K562 (cell line): ENCODE measurements around the gene TGFBR3L. TPM values are rescaled to one million over a fixed set of nuclear protein-coding genes. Genes with fewer than 3 reads are reported as not detected.

Experiments used
- BCOR ChIP-seq: fragments of 450-650 bp; IDR thresholded peaks from 2 replicates; pipeline ENCODE4 v1.6.1; 2016
- CREBBP ChIP-seq: IDR thresholded peaks from one replicate; pipeline ENCODE4 v1.6.1; 2012; ENCODE audit warnings: low read depth, mild to moderate bottlenecking, control low read depth, inconsistent platforms, low read length
- DACH1 ChIP-seq: fragments of 450-650 bp; IDR thresholded peaks from 2 replicates; pipeline ENCODE4 v1.6.1; 2018; ENCODE audit not compliant: partially characterized antibody
- ELF1 ChIP-seq: fragments of 200-800 bp; sonication (Bioruptor generic); IDR thresholded peaks from 2 replicates; pipeline ENCODE4 v1.6.1; 2016; ENCODE audit warnings: missing genetic modification characterization, missing compliant biosample characterization
- FOSL1 ChIP-seq: fragments of 200-800 bp; sonication (Bioruptor generic); conservative IDR thresholded peaks from 2 replicates; pipeline ENCODE4 v1.6.1; 2016; ENCODE audit warnings: missing genetic modification characterization, missing compliant biosample characterization
- HDAC3 ChIP-seq: fragments of 450-650 bp; IDR thresholded peaks from 2 replicates; pipeline ENCODE4 v1.6.1; 2018; ENCODE audit warnings: borderline replicate concordance, mild to moderate bottlenecking, moderate library complexity; ENCODE audit not compliant: partially characterized antibody
- MAFF ChIP-seq: IDR thresholded peaks from 2 replicates; pipeline ENCODE4 v1.6.1; 2012; ENCODE audit warnings: low read length, improper control_type of control experiment
- MCM5 ChIP-seq: fragments of 450-650 bp; IDR thresholded peaks from 2 replicates; pipeline ENCODE4 v1.6.1; 2016; ENCODE audit warnings: low read depth
- MECOM ChIP-seq: fragments of 250-450 bp; sonication (Bioruptor Pico); IDR thresholded peaks from 2 replicates; pipeline ENCODE4 v1.8.0; 2022; ENCODE audit warnings: inconsistent platforms
- MTA2 ChIP-seq: fragments of 450-650 bp; IDR thresholded peaks from 2 replicates; pipeline ENCODE4 v1.6.1; 2016; ENCODE audit warnings: low read depth
- NCOA1 ChIP-seq: fragments of 450-650 bp; IDR thresholded peaks from 2 replicates; pipeline ENCODE4 v1.6.1; 2016; ENCODE audit warnings: low read depth
- NCOA6 ChIP-seq: fragments of 450-650 bp; IDR thresholded peaks from 2 replicates; pipeline ENCODE4 v1.6.1; 2017; ENCODE audit warnings: mild to moderate bottlenecking
- RFX5 ChIP-seq: IDR thresholded peaks from 2 replicates; pipeline ENCODE4 v1.6.1; 2011; ENCODE audit warnings: low read depth, mild to moderate bottlenecking, improper control_type of control experiment, low read length
- RNF2 ChIP-seq: sonication (generic); IDR thresholded peaks from 2 replicates; pipeline ENCODE4 v1.6.1; 2016
- SRF ChIP-seq, 2 experiments: fragments of 250-450, 450-650 bp in 1 of 2; sonication (Bioruptor Pico) in 1 of 2; sonication (generic) in 1 of 2; formaldehyde crosslinking; IDR thresholded peaks; 2 replicates each; pipeline versions ENCODE4 v1.5.0 to v1.5.1; 2020 to 2022; ENCODE audit warnings: mild to moderate bottlenecking in 1 of 2, missing genetic modification reagents in 1 of 2
- STAT5A ChIP-seq: IDR thresholded peaks from 2 replicates; pipeline ENCODE4 v1.6.1; 2012; ENCODE audit warnings: low read length, inconsistent platforms, borderline replicate concordance
- TAL1 ChIP-seq: fragments of 450-650 bp; IDR thresholded peaks from 2 replicates; pipeline ENCODE4 v1.6.1; 2016; ENCODE audit warnings: mild to moderate bottlenecking
- WHSC1 ChIP-seq: IDR thresholded peaks from one replicate; pipeline ENCODE4 v1.6.1; 2012; ENCODE audit warnings: low read length, control low read depth, inconsistent platforms
- ZNF146 ChIP-seq: IDR thresholded peaks from one replicate; pipeline ENCODE4 v1.6.1; 2018; ENCODE audit warnings: missing compliant biosample characterization; ENCODE audit not compliant: unreplicated experiment
- ZNF274 ChIP-seq: IDR thresholded peaks from 2 replicates; pipeline ENCODE4 v1.6.1; 2011; ENCODE audit warnings: low read depth, mild to moderate bottlenecking, low read length, moderate library complexity, borderline replicate concordance
- ZNF277 ChIP-seq: fragments of 250-450 bp; sonication (Bioruptor Pico); IDR thresholded peaks from 2 replicates; pipeline ENCODE4 v1.8.0; 2022; ENCODE audit warnings: inconsistent platforms, mild to moderate bottlenecking, moderate library complexity, borderline replicate concordance
- ZNF398 ChIP-seq: fragments of 250-450 bp; sonication (Bioruptor Pico); IDR thresholded peaks from 2 replicates; pipeline ENCODE4 v1.8.0; 2021; ENCODE audit warnings: moderate library complexity, mild to moderate bottlenecking, inconsistent platforms
- ZNF507 ChIP-seq: conservative IDR thresholded peaks from 2 replicates; pipeline ENCODE4 v1.6.1; 2017; ENCODE audit warnings: missing genetic modification characterization, missing compliant biosample characterization
- ZNF766 ChIP-seq: fragments of 200-800 bp; sonication (Bioruptor generic); conservative IDR thresholded peaks from 2 replicates; pipeline ENCODE4 v1.6.1; 2016; ENCODE audit warnings: missing genetic modification characterization, missing compliant biosample characterization
- polyA plus RNA-seq, 8 experiments: library from polyadenylated mRNA; depleted of rRNA in 4 of 8; stranded (reverse) in 5 of 8; unstranded in 3 of 8; fragments of >200 nt; fragmentation: Nextera tagmentation in 2 of 8; fragmentation: Illumina TruSeq in 1 of 8; extraction: Ambion mirVana in 2 of 8; extraction: Trizol in 1 of 8; gene quantifications; 2 replicates each; pipeline versions ENCODE4 v1.2.1 to v1.2.3, GENCODE V29; 2011 to 2014; ENCODE audit warnings: inconsistent platforms in 1 of 8, missing spikeins in 1 of 8
- total RNA-seq, 7 experiments: library from RNA; depleted of rRNA in 6 of 7; stranded (reverse); fragments of >200 nt in 6 of 7; fragmentation: Illumina TruSeq in 2 of 7; extraction: Trizol in 2 of 7; gene quantifications; 2 replicates each; pipeline versions ENCODE4 v1.2.1 to v1.2.3, GENCODE V29; 2011 to 2021; ENCODE audit warnings: low replicate concordance in 1 of 7
- TF ChIP-seq, protein P1 (sequence below): fragments of 450-650 bp; IDR thresholded peaks from one replicate; pipeline ENCODE4 v1.6.1; 2018; ENCODE audit warnings: mild to moderate bottlenecking, moderate library complexity; ENCODE audit not compliant: partially characterized antibody
- TF ChIP-seq, protein P2 (sequence below): sonication (generic); formaldehyde crosslinking; IDR thresholded peaks from 2 replicates; pipeline ENCODE4 v1.4.0; 2020; ENCODE audit warnings: mild to moderate bottlenecking, missing genetic modification reagents

The TGFBR3L gene
- total and polyA plus RNA-seq, 9 of the 15 experiments (the other 6 are each of a cell fraction or from before 2014, with no cell fraction given) = not detected

- TF ChIP-seq ZNF274 = no peak
- no peak for TF ChIP-seq BCOR
- TF ChIP-seq TAL1 = no peak
- no peak for TF ChIP-seq MAFF
- TF ChIP-seq, protein P1, sequence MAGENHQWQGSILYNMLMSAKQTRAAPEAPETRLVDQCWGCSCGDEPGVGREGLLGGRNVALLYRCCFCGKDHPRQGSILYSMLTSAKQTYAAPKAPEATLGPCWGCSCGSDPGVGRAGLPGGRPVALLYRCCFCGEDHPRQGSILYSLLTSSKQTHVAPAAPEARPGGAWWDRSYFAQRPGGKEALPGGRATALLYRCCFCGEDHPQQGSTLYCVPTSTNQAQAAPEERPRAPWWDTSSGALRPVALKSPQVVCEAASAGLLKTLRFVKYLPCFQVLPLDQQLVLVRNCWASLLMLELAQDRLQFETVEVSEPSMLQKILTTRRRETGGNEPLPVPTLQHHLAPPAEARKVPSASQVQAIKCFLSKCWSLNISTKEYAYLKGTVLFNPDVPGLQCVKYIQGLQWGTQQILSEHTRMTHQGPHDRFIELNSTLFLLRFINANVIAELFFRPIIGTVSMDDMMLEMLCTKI = no peak
- TF ChIP-seq NCOA6 = no peak
- no peak for TF ChIP-seq ZNF507 (tag)
- TF ChIP-seq FOSL1 (tag) = no peak
- TF ChIP-seq MECOM (CRISPR knock-in tag) = no peak
- no peak for TF ChIP-seq HDAC3
- no peak for TF ChIP-seq ZNF398
- TF ChIP-seq ELF1 (tag) = no peak
- TF ChIP-seq ZNF766 (CRISPR knock-in tag) = no peak
- no peak for TF ChIP-seq ZNF146 (CRISPR knock-in tag)
- TF ChIP-seq ZNF277 (CRISPR knock-in tag) = no peak
- no peak for TF ChIP-seq SRF (CRISPR knock-in tag; IDR thresholded peaks at IDR 0.05)
- TF ChIP-seq RNF2 = peak; percentile 56; the same call in 1 of the 2 replicates
- TF ChIP-seq DACH1 = no peak
- no peak for TF ChIP-seq MTA2
- no peak for TF ChIP-seq RFX5
- TF ChIP-seq, protein P2, sequence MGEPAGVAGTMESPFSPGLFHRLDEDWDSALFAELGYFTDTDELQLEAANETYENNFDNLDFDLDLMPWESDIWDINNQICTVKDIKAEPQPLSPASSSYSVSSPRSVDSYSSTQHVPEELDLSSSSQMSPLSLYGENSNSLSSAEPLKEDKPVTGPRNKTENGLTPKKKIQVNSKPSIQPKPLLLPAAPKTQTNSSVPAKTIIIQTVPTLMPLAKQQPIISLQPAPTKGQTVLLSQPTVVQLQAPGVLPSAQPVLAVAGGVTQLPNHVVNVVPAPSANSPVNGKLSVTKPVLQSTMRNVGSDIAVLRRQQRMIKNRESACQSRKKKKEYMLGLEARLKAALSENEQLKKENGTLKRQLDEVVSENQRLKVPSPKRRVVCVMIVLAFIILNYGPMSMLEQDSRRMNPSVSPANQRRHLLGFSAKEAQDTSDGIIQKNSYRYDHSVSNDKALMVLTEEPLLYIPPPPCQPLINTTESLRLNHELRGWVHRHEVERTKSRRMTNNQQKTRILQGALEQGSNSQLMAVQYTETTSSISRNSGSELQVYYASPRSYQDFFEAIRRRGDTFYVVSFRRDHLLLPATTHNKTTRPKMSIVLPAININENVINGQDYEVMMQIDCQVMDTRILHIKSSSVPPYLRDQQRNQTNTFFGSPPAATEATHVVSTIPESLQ = peak; percentile 69; the same call in 1 of the 2 replicates
- no peak for TF ChIP-seq CREBBP
- TF ChIP-seq STAT5A = no peak
- no peak for TF ChIP-seq MCM5
- no peak for TF ChIP-seq NCOA1
- no peak for TF ChIP-seq WHSC1
Measured at GRCh38 chr19:7925171-7925851, 10.7 kb downstream of the TGFBR3L start (continued).
